UCSD-AML1 (cell line): ENCODE data around the gene EFNA2.
"Not testable (repeated sequence)": the region's sequence is repeated elsewhere in the genome, so short reads cannot be mapped to it uniquely, and the experiment has no call there.

Source experiments
- DNase-seq: peaks from one replicate; lab custom pipeline; 2025; ENCODE audit not compliant: unreplicated experiment; lab: John Stamatoyannopoulos, UW

The EFNA2 gene

DNA sequence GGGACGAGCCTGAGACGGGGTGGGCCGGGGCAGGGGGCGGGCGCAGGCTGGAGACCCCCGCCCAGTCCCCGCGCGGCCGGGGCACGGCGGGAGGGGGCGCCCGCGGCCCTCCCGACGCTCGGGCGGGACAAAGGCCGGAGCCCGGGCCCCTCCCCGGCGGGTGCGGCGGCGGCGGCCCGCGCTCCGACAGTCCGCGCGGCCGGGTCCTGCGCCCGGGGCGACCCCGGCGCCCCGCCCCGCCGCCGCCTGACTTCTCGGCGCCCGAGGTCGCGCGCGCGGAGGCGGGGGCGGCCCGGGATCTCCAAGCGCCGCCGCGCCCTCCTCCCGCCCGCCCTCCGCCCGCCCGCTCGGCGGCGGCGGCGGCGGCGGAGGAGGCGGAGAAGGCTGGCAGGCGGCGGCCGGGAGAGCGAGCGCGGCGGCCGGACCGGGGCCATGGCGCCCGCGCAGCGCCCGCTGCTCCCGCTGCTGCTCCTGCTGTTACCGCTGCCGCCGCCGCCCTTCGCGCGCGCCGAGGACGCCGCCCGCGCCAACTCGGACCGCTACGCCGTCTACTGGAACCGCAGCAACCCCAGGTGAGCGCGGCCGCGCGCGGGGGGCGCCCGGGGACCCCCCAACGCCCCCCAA lies at the start of gene EFNA2:
EFNA2 (plus strand) TSS at position 137 of the 624 bp plus-strand sequence; CDS start at position 433, 296 bp downstream.
- no peak for DNase-seq

- no peak for DNase-seq
Measured at GRCh38 chr19:1236576-1236975, 49.1 kb upstream of the EFNA2 start.

- no peak for DNase-seq
Measured at GRCh38 chr19:1237027-1237659, 48.5 kb upstream of the EFNA2 start.

- peak; percentile 35 for DNase-seq
Measured at GRCh38 chr19:1237754-1238368, 47.8 kb upstream of the EFNA2 start, which contains the start of gene CBARP. TSS of gene CBARP (minus strand) at chr19:1238005. CDS start at chr19:1236100, 1,905 bp downstream.

GRCh38 chr19:1238369-1239303 lies 47.0 kb upstream of the EFNA2 start:
- no peak for DNase-seq

GRCh38 chr19:1239420-1239795 lies 46.3 kb upstream of the EFNA2 start:
- no peak for DNase-seq

DNA sequence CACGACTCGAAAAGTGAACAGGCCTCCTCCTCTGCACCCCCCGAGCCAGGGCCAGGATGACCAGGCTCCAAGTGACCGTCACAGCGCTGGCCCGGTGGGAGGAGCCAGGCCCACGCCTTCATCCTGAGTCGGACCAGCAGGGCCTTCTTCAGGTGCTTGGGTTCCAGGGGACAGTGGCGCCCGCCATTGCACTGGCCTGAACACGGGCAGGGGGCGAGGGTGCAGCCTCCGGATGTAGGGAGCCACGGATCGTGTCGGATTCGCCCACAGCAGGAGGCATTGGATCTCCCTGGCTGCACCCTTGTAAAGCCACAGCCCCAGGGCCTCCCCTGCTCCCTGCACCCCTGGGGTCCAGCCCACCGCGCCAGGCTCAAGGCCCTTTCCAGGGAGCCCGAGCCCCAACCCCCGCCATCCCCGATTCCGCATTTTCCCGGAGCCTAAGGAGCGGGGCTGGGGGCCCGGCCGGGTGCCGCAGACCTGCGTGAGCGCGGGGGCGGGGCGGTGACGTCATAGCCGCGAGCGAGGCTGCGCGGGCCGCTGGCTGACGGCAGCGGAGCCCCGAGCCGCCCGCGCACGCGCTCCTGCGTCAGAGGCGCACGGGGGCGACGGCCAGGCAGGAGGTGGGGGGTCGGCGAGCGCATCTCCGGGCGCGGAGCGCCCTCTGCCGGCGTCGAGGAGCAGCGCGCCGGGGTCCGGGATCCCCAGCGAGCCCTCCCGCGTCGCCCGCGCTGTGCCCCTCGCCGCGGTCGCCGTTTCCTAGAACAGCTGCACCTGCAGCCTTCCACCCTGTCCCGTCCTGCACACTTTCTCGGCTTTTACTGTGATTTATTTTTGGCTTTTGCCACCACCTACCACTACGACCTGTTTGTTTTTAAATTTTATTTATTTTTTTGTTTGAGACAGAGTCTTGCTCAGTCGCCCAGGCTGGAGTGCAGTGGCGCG lies 45.6 kb upstream of the EFNA2 start:
- DNase-seq, result peak; percentile 94

GRCh38 chr19:1240925-1241324 lies 44.7 kb upstream of the EFNA2 start:
- DNase-seq, result no peak

DNA sequence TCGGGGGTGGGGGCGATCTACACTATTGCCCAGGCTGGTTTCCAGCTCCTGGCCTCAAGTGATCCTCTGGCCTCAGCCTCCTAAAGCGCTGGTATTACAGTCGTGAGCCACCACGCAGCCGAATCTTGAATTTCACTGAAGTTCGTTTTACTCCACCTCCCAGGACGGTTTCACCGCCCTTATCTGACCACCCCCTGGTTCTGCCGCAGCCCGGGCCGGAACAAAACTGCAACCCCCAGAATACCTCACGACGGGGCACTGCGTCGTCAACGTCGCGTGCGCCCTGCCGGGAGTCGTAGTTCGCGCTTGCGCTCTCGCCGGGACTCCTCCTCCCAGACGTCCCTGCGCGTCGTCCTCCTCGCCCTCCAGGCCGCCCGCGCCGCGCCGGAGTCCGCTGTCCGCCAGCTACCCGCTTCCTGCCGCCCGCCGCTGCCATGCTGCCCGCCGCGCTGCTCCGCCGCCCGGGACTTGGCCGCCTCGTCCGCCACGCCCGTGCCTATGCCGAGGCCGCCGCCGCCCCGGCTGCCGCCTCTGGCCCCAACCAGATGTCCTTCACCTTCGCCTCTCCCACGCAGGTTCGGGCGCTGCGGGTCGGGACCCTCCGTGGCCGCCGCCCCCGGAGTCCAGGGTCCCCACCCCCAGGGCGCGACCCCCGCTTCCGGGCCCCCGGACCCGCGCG lies 44.1 kb upstream of the EFNA2 start, which contains the start of gene ATP5F1D:
ATP5F1D (plus strand) TSS at position 335 of the 679 bp plus-strand sequence; CDS start at position 435, 100 bp downstream.
- peak; percentile 94 for DNase-seq

DNA sequence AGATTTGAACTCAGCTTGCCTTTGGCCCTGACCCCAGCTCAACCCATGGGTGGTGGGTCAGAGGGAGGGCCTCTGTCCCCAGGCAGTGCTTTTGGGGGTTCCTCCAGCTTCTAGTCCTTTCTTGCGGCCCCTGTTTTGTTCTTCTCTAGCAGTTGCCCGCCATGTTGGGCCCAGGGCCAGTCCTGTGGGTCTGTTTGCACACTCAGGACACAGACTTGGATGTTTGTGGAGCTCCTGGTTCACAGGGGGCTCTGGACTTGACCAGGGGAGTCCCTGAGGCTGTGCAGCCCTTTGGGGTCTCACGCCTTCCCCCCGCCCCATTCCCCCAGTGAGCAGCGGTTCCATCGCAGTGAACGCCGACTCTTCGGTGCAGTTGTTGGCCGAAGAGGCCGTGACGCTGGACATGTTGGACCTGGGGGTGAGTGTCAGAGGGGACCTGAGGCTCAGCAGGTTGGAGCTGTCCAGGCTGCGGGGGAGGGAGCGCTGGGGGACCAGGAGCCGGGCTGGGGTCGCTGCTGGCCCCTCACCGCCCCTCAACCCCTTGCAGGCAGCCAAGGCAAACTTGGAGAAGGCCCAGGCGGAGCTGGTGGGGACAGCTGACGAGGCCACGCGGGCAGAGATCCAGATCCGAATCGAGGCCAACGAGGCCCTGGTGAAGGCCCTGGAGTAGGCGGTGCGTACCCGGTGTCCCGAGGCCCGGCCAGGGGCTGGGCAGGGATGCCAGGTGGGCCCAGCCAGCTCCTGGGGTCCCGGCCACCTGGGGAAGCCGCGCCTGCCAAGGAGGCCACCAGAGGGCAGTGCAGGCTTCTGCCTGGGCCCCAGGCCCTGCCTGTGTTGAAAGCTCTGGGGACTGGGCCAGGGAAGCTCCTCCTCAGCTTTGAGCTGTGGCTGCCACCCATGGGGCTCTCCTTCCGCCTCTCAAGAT lies 41.6 kb upstream of the EFNA2 start:
- DNase-seq, result peak; percentile 75

- DNase-seq, result no peak
Measured at GRCh38 chr19:1244693-1245451, 40.8 kb upstream of the EFNA2 start.

DNA sequence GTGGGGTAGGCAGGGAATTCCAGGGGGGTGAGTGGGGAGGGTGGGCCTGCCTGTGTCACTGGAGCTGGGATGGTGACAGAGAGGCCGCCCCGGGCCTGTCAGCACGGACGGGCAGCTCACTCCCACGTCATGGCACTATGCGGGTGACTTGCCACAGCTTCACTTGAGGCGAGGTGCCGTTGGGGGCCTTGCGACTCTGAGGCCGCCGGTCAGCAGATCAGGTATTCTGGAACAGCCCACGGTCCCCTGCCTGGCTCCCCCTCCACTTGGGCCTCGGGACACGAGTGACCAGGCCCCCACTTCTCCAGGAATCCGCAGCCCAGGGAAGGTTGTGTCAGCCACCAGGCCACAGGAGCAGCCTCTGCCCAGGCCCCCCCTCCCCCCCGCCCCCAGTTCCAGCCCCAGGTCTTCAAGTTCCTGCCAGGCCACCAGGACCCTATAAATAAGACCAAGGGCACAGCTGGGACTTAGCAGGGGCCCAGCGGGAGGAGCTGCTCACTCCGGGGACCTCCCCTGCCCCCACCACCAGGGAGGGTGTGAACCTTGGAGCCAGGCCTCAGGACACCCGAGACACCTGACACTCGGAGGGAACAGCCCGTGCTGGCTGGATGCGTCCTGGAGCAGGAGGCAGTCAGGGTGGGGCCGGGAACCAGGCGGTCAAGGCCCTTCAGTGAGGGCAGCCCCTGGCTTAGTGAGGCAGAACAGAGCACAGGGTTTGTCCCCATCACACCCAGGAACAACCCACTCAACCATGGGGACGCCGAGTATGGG lies 40.0 kb upstream of the EFNA2 start:
- no peak for DNase-seq

- DNase-seq, result not testable (repeated sequence)
Measured at GRCh38 chr19:1246265-1247087, 39.2 kb upstream of the EFNA2 start.

DNA sequence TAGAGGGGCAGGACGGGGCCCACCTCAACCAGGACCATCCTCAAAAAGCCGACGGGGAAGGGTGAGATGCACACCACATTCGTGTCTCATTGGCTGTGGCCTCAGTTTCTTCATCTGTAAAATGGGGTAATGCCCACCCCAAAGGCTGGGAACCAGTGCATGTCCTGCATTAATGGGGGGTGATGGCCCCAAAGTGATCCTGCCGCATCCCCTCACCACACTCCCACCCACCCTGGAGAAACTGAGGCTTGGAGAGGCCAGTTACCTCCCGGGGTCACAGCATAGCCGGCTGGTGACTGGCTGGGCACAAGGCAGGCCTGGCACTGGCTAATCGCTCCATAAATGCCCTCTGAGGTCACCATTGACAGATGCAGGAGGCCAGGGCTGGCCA lies 37.9 kb upstream of the EFNA2 start:
- no peak for DNase-seq

GRCh38 chr19:1248139-1248785 lies 37.4 kb upstream of the EFNA2 start, which contains the start of gene MIDN:
TSS of gene MIDN (plus strand) at chr19:1248583. CDS start at chr19:1250297, 1,714 bp downstream.
- peak; percentile 88 for DNase-seq
